Stimulated activated CD8-positive, alpha-beta memory T cell treated with anti-CD3 and anti-CD28 coated beads, Interleukin-2, amount 100 ng/mL, for 48 hours (primary cell): Measurements from ENCODE around the gene CFAP97D2.
"Not testable (repeated sequence)": the region's sequence is repeated elsewhere in the genome, so short reads cannot be mapped to it uniquely, and the experiment has no call there.

Source experiments
- DNase-seq, 2 donors: peaks; one replicate each; pipeline ENCODE4 v3.0.0-alpha.2; 2020; ENCODE audit warnings: low read depth in 2 of 2

CFAP97D2 gene

DNA sequence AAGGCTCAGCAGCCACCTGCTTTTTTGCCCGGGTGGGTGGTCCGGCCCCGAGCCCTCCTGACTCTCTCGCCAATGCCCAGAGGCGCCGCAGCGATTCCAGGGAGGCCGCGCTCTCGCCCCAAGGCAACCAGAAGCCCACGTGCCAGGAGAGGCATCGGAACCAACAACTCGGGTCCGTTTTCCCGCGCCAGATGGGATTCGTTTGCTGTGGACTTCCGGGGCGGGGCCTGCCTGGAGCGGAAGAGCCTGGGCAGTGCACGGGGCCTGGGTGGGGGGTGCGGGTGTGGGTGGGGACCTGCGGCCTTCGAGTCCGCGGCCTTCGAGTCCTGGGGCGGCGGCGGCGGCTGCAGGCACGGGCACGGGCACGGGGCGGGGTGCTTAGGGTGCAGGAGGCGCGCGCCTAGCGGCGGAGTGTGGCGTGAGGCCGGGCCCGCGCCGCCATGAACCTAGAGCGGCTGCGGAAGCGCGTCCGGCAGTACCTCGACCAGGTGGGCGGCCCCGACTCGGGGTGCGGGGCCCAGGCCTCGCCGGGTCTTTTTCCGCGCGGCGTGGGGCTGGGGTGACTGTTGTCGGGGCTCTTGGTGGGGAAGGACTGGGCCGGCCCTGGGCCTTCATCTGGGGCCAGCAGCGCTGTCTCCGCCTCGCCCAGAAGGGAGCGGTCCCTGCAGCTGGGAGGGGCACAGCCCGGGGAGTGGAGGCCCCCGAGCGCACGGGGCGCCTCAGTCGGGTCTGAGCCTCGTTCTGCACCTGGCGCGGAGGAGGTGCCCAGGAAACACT is 55.8 kb downstream of the CFAP97D2 start, which contains the start of gene CDC16:
Gene CDC16 (plus strand): TSS at position 253 of the 777 bp plus-strand sequence. CDS start 188 bp downstream, at position 441.
- peak; percentile 88 to 94 for DNase-seq

DNA sequence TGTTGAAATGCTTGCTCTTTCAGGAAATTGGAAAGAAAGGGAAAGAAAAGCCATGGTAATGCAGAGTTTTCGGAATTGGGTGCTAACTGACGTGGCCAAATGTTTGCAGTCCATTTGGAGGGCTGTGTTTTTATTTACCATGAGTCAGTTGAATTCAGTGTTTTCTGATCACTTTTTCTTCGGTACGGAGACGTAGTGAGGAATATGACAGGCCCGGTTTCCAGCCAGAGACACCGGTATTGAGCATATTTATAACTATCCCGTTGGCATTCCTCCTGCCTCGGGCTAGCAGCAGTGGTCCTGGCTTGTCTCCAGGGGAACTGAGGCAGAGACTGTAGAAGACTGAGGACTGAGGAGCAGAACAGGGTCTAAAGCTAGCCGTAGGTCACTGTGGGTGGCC is 56.6 kb downstream of the CFAP97D2 start:
- no peak for DNase-seq

DNA sequence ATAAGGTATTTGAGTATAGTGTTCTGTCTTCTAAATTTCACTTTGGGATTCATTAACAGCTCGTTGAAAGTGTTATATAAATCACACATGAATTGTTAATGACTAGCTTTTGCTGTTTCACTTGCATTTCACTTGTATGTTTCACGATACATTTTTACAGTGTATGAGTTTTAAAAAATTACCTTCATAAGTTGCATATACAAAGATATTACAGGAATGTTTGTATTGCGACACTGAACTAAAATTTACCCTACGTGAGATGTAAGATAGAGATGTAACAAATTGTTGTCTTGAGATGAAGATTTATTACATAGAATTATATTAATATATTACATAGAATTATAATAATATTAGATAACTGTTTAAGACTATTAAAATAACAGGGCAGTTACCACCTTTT is 57.2 kb downstream of the CFAP97D2 start:
- DNase-seq = no peak

DNA sequence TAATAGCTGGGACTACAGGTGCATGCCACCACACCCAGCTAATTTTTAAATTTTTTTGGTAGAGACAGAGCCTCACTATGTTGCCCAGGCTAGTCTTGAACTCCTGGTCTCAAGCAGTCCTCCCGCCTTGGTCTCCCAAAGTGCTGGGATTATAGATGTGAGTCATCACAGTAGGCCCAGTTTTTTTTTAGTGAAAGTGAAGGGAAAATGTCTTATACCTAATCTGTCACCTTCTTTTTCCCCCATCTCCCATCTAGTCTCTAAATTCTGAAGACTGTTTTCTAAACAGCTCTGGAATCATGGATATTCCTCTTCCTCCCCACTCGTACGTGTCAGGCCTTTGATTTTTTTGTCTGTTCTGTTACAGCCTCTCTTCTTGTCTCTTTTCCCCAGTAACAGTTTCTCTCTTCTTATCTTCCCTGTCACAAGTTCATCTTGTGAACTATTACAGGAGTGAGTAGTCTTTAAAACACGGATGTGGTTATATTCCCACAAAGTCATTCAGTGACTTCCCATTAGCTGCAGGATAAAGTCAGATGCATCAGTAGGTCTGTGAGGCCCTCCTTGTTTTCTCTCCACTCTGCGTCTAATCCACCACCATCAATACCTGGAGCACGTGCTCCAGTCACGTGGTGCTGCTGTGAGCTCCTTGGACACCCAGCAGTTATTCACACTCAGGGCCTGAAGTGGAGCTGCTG is 58.5 kb downstream of the CFAP97D2 start:
- no peak for DNase-seq

DNA sequence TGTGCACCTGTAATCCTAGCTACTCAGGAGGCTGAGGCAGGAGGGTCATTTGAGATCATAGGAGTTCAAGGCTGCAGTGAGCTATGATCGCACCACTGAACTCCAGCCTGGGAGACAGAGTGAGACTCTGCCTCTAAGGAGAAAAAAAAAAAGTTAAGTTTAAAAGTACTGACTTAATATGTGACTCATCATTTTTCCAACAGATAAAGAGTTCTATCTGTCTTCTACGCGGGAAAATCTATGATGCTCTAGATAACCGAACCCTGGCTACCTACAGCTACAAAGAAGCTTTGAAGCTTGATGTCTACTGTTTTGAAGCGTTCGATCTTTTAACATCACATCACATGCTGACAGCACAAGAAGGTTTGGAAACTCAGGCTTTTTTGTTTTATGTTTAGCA is 62.9 kb downstream of the CFAP97D2 start:
- DNase-seq = no peak

DNA sequence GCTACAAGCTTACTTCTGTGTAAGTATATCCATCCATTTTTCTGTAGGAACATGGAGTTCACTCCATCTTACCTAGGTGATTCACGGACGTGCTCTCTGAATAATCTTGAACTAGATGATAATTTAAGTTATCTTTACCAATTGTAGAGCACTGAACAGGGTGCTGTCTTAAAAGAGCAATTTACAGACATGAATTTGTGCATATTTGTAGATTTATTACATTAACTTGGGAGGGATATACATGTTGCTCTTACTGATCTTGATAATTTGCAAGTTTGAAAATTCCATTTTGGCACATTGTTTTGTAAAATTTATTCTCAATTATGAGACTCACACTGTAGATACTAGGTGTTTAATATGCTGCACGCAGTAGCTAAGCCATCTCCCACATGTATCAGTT is 64.9 kb downstream of the CFAP97D2 start:
- DNase-seq = no peak

DNA sequence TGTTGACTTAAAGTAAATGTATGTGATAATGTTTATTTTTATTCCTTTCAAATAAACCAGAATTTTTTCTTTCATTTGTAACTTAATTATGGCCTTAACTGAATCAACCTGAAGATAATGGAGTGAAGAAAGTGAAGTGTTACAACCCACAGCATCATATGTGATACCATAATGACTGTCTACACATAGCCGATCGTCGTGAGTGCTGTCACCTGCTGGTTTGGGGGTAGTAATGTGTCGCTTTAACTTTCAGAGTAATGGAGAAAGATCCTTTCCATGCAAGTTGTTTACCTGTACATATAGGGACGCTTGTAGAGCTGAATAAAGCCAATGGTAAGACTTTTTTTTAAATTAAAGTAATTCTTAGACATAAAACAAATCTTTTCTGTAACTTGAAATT is 65.6 kb downstream of the CFAP97D2 start:
- no peak for DNase-seq

DNA sequence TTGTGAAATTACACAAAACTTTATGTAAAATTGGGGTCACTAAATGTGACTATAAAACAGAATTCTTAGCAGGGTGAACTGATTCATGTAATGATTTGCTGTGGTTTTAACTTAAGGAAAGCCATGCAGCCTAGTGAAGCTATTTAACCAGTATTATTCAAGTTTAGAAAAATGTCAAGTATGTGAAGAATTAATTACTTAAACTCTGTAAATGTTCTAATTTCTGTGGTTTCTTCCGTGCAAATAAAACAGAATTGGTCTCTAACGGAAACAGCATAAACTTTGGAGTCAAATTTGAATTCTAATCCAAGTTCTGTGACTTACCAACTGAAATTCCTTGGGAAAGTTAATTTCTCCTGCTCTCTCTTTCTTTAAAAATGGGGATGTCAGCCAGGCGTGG is 69.0 kb downstream of the CFAP97D2 start:
- DNase-seq = no peak

DNA sequence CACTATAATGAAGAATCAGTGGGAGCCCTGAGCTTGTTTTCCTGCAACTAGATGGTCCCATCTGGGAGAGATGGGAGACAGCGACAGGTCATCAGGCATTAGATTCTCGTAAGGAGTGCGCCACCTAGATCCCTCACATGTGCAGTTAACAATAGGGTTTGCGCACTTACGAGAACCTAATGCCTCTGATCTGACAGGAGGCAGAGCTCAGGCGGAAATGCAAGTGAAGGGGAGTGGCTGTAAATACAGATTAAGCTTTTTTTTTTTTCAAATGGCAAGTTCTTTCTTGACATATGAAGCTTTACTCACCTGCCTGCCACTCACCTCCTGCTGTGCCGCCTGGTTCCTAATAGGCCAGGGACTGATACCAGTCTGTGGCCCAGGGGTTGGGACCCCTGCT is 70.0 kb downstream of the CFAP97D2 start:
- no peak for DNase-seq

DNA sequence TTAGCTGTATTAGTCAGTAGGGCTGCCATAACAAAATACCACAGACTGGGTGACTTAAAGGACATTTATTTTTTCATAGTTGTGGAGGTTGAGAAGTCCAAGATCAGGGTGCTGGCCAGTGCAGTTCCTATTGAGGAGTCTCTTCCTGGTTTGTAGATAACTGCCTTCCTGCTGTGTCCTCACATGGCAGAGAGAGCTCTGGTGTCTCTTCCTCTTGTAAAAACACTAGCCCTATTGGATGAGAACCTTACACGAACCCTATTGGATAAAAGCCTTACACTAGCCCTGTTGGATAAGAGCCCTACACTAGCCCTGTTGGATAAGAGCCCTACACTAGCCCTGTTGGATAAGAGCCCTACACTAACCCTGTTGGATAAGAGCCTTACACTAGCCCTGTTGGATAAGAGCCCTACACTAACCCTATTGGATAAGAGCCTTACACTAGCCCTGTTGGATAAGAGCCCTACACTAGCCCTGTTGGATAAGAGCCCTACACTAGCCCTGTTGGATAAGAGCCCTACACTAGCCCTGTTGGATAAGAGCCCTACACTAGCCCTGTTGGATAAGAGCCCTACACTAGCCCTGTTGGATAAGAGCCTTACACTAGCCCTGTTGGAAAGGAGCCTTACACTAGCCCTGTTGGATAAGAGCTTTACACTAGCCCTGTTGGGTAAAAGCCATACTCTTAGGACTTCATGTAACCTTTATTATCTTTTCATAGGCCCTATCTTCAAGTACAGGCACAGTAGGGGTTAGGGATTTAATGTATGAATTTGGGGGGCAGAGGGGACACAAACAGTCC is 72.8 kb downstream of the CFAP97D2 start:
- not testable (repeated sequence) for DNase-seq

DNA sequence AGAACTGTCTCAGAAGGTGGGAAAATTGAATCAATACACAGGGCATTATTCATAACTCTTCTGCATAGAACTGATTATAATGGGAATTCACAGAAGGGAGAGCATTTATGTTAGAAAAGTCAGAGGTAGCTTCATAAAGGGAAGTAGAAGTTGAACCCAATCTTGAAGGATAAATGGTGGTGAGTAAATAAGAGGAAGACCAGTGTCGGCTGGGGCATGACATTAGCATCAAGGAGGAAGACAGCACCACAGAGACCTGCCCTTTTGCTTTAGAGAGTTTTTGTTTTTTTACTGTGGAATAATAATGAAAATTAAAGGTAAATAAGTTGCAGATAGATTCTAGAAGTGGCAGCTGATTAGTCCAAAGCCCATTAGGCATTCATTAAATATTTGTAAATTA is 77.5 kb downstream of the CFAP97D2 start:
- DNase-seq = no peak

DNA sequence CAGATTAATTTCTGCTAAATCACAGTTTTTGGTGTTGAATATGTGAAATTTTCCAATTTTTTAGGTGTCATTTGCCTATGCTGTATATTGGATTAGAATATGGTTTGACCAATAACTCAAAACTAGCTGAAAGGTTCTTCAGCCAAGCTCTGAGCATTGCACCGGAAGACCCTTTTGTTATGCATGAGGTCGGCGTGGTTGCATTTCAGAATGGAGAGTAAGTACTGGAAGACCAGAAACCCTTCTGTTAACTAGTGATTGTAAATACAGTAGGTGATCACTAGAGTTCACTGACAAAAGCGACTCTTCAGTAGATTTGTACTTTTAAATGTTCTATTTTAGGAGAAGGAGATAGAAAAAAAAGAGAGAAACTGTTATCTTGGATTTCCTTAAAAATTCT is 78.0 kb downstream of the CFAP97D2 start:
- DNase-seq = no peak

DNA sequence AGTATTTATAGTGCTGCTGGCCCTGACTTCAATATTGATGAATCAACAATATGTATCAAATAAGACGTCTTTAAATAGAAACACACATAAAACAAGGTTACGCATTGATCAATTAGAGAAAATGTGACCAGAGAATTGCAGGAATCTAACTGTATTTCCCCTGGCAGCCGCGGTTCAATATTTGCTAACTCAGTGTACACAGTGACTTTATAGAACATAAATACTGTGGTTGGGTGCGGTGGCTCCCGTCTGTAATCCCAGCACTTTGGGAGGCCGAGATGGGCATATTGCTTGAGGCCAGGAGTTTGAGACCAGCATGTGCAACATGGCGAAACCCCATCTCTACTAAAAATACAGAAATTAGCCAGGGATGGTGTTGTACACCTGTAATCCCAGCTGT is 79.5 kb downstream of the CFAP97D2 start:
- no peak for DNase-seq

DNA sequence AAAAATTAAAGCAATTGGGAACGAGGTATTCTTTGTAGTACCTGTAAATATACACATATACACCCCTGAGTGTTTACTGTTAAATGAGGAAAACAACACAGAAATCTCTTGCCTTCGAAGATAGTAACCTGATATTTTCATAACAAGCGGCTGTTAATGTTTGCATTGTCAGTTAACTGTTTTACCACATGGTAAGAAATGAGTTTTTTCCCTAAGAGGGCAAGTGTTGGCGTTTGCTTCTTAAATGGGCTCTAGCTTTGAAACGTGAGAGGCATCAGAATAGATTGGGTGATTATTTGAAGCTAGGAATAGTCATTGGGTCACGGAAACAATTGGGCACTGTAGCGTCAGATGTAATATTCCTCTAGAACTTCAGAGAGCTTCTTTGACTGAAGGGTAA is 80.3 kb downstream of the CFAP97D2 start:
- DNase-seq = no peak

DNA sequence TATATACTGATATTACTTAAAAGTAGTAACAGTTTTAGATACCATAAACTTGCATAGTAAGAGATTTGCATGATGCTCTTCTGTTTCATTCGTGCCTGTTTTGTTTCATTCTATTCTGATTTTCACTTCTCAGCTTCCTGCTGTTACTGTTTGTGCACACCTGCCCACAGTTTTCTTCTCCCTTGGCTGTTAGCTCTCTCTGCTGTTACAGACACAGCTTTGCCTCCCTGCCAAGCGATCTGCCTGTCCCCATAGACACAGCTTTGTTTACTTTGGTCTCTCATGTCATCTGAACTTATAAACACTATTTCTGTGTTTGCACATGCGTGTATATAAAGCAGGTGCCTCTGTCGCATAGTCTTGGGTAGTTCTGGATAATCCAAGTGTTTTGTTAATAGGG is 80.9 kb downstream of the CFAP97D2 start:
- no peak for DNase-seq

DNA sequence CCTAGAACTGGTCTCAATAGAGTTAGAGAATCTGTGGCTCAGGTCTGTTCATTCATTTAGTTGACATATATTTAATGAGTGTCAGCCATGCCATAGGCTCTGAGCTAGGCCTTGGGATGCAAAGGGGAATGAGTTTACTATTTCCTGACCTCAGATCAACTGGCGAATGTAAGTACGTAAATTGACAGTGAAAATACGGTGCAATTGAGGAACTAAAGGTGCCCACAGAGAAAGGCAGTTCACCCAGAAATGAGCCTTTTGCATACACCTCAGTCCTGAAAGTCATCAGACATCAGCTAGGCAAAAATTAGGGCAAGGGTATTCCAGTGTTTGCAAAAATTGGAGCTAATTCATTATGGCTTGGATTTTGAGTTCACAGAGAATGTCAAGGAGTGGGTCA is 81.8 kb downstream of the CFAP97D2 start:
- DNase-seq = no peak

DNA sequence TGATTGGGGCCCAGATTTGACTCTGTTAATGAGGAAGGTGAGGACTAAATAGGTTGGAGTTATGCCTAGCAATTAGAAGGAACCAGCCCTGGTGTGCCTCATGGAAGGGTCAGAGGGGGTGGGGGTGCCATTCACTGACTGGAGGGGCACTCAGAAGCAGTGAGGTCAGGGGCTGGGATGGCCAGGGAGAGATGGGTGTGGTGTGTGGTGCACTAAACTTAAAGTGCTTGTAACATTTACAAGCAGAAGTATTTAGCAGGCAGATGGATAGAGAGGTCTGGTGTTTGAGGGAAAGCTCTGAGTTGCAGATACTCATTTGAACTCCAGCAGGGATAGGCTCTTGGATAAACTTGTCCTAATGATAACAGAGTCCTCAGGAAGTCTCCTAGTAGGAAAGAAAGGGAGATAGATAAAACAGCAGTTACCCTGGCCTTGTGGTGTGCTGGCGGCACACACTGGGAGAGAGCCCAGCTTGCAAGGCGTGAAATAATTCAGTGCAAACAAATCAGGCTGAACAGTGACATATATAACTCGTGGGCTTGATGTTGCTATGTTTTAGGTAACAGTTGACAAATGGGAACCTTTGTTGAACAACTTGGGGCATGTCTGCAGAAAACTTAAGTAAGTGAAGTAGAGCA is 82.4 kb downstream of the CFAP97D2 start:
- DNase-seq = no peak

DNA sequence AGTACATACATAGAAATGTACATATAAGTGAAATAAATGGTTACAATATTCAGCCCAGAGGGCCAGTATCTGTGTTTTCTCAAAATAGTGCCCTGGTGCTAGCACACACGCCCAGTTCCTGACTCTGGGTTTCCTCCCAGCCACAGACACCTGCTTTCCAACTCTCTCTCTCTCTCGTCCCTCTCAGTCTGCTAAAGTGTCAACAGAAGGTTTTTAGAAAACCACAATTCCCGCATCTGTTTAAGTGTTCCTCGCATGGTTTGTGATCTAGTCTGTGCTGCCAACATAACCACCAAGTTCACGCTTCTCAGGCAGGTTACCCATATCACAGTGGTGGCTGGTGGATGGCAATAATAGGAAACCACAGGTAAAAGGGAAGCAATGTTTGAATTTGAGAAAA is 84.5 kb downstream of the CFAP97D2 start:
- DNase-seq = no peak

DNA sequence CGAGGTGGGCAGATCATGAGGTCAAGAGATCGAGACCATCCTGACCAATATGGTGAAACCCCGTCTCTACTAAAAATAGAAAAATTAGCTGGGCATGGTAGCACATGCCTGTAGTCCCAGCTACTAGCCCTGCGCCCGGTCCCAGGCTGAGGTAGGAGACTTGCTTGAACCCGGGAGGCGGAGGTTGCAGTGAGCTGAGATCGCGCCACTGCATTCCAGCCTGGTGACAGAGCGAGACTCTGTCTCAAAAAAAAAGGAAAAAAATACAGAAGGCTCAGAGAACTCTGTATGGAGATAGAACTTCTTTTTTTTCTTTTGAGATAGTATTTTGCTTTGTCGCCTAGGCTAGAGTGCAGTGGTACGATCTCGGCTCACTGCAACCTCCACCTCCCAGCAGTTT is 85.3 kb downstream of the CFAP97D2 start:
- DNase-seq = not testable (repeated sequence)

DNA sequence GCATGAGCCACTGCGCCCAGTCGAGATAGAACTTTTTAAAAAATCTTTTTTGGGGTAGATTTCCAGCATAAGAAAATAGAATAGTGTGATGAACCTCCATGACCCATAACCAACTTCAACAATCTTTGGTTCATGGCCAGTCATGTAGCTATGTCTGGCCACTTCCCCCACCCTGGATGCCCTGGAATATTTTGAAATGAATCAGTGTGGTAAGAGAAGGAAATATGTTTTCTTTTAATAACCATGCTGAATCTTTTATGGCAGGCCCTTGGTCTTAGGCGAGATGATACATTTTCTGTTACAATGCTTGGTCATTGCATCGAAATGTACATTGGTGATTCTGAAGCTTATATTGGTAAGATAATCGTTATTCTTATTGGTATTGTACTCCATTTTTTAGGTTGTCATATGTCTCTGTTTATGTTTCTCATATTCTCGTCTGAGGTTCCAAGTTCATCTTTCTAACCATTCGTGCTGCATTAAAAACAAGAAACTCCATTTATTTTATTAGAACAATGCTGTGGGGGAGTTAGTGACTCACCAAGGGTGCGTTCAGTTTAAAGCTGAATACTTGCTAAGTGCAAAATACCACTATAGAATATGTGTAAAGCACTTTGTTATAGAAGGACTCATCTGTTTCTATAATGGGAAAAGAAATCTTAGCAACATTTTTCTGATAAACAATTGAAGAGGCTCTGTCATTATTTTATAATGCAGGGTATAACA is 86.0 kb downstream of the CFAP97D2 start:
- no peak for DNase-seq

DNA sequence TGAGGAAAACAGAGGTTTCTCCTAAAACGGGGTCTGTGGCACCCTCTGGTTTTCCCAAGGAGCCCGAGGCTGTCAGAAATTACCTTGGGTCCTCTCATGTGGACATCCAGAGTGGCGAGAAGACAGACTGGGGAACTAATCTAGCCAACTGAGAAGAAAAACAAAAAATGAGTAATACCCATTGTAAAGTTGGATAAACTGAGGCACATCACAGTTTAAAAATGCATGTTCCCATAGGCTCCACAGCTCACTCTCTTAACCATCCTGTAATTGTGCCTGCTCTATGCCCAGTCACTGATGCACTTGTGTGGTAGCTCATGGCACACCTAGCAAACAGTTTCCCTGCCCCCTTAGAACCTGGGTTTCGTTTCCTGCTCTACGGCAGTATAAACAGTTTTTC is 87.2 kb downstream of the CFAP97D2 start:
- no peak for DNase-seq
